K562 (cell line): Measurements from ENCODE around the gene ENG. TPM values are rescaled to one million over a fixed set of nuclear protein-coding genes. Genes with fewer than 3 reads are reported as not detected.

Source experiments
- CTBP1 ChIP-seq: fragments of 450-650 bp; IDR thresholded peaks from 2 replicates; pipeline ENCODE4 v1.6.1; 2016; ENCODE audit warnings: borderline replicate concordance
- ELF4 ChIP-seq: fragments of 450-650 bp; formaldehyde crosslinking; IDR thresholded peaks from 2 replicates; pipeline ENCODE4 v1.4.0; 2022; ENCODE audit warnings: missing genetic modification characterization
- EP400 ChIP-seq: fragments of 450-650 bp; IDR thresholded peaks from 2 replicates; pipeline ENCODE4 v1.6.1; 2017; ENCODE audit warnings: antibody characterized with exemption, mild to moderate bottlenecking, moderate library complexity
- ESRRA ChIP-seq: fragments of 450-650 bp; IDR thresholded peaks from 2 replicates; pipeline ENCODE4 v1.6.1; 2014; ENCODE audit warnings: low read depth, mild to moderate bottlenecking, moderate library complexity, borderline replicate concordance
- FOXA3 ChIP-seq, 2 experiments: fragments of 450-650 bp in 1 of 2; sonication (generic) in 1 of 2; formaldehyde crosslinking; IDR thresholded peaks in 1 of 2; conservative IDR thresholded peaks in 1 of 2; 2 replicates each; pipeline versions ENCODE4 v1.4.0 to v1.8.0; 2020 to 2022; ENCODE audit warnings: mild to moderate bottlenecking in 2 of 2, missing genetic modification reagents in 1 of 2
- FOXM1 ChIP-seq, 2 experiments: fragments of 450-650 bp in 1 of 2; sonication (generic) in 1 of 2; formaldehyde crosslinking in 1 of 2; IDR thresholded peaks; 2 replicates each; pipeline versions ENCODE4 v1.6.1 to v1.9.0; 2017 to 2022; ENCODE audit warnings: low read depth in 2 of 2, mild to moderate bottlenecking in 2 of 2, missing genetic modification reagents in 1 of 2, moderate library complexity in 1 of 2
- HNRNPLL ChIP-seq: fragments of 200-400 bp; formaldehyde crosslinking; IDR thresholded peaks from 2 replicates; pipeline ENCODE4 v1.6.1; 2017; ENCODE audit warnings: low read length, low read depth, mild to moderate bottlenecking; ENCODE audit not compliant: poor library complexity, severe bottlenecking
- MTA2 ChIP-seq: fragments of 450-650 bp; IDR thresholded peaks from 2 replicates; pipeline ENCODE4 v1.6.1; 2016; ENCODE audit warnings: low read depth
- NFIC ChIP-seq: fragments of 450-650 bp; IDR thresholded peaks from 2 replicates; pipeline ENCODE4 v1.6.1; 2017; ENCODE audit warnings: mild to moderate bottlenecking, inconsistent platforms
- NR2C2 ChIP-seq, 2 experiments: fragments of 200-800 bp in 1 of 2; sonication (Bioruptor generic) in 1 of 2; sonication (generic) in 1 of 2; formaldehyde crosslinking in 1 of 2; IDR thresholded peaks; 2 replicates each; pipeline versions ENCODE4 v1.6.1 to v1.8.0; 2016 to 2022; ENCODE audit warnings: mild to moderate bottlenecking in 1 of 2, missing compliant biosample characterization in 1 of 2, missing genetic modification characterization in 1 of 2, missing genetic modification reagents in 1 of 2
- NR3C1 ChIP-seq: sonication (generic); formaldehyde crosslinking; IDR thresholded peaks from 2 replicates; pipeline ENCODE4 v1.8.1; 2022; ENCODE audit warnings: missing genetic modification reagents
- PHF20 ChIP-seq: fragments of 450-650 bp; IDR thresholded peaks from 2 replicates; pipeline ENCODE4 v1.6.1; 2018; ENCODE audit not compliant: partially characterized antibody
- POLR2AphosphoS5 ChIP-seq: IDR thresholded peaks from 2 replicates; pipeline ENCODE4 v1.6.1; 2011; ENCODE audit warnings: mild to moderate bottlenecking, low read depth, low read length, moderate library complexity; ENCODE audit not compliant: control insufficient read depth, insufficient read depth
- RBFOX2 ChIP-seq: fragments of 200-400 bp; formaldehyde crosslinking; IDR thresholded peaks from 2 replicates; pipeline ENCODE4 v1.6.1; 2017; ENCODE audit warnings: low read depth, mild to moderate bottlenecking, low read length, moderate library complexity
- SETDB1 ChIP-seq: IDR thresholded peaks from one replicate; pipeline ENCODE4 v1.6.1; 2012; ENCODE audit warnings: low read length, control low read depth, inconsistent platforms
- SIX5 ChIP-seq, 2 experiments: IDR thresholded peaks; 2 replicates each; pipeline ENCODE4 v1.6.1; 2011; ENCODE audit warnings: low read length in 2 of 2, borderline replicate concordance in 1 of 2, low read depth in 1 of 2, mild to moderate bottlenecking in 1 of 2, moderate library complexity in 1 of 2; ENCODE audit not compliant: insufficient read depth in 1 of 2
- SMAD2 ChIP-seq: fragments of 150-350 bp; IDR thresholded peaks from 2 replicates; pipeline ENCODE4 v1.6.1; 2014; ENCODE audit warnings: low read depth, mild to moderate bottlenecking, low read length
- SNRNP70 ChIP-seq: fragments of 200-400 bp; formaldehyde crosslinking; optimal IDR thresholded peaks from 2 replicates; pipeline ENCODE3; 2017; ENCODE audit warnings: low read depth, low read length
- TARDBP ChIP-seq: fragments of 450-650 bp; IDR thresholded peaks from 2 replicates; pipeline ENCODE4 v1.6.1; 2016
- TEAD4 ChIP-seq, 2 experiments: sonication (generic) in 1 of 2; formaldehyde crosslinking in 1 of 2; IDR thresholded peaks; 2 replicates each; pipeline versions ENCODE4 v1.6.1 to v1.8.0; 2012 to 2022; ENCODE audit warnings: borderline replicate concordance in 1 of 2, inconsistent platforms in 1 of 2, low read length in 1 of 2, mild to moderate bottlenecking in 1 of 2, missing genetic modification reagents in 1 of 2
- ZKSCAN8 ChIP-seq: fragments of 200-800 bp; sonication (Bioruptor generic); IDR thresholded peaks from 2 replicates; pipeline ENCODE4 v1.6.1; 2016; ENCODE audit warnings: missing genetic modification characterization, missing compliant biosample characterization
- ZNF175 ChIP-seq: fragments of 200-800 bp; sonication (Bioruptor generic); IDR thresholded peaks from 2 replicates; pipeline ENCODE4 v1.6.1; 2016; ENCODE audit warnings: low read depth, mild to moderate bottlenecking, missing genetic modification characterization, missing compliant biosample characterization
- ZZZ3 ChIP-seq: fragments of 450-650 bp; IDR thresholded peaks from 2 replicates; pipeline ENCODE4 v1.6.1; 2016; ENCODE audit warnings: antibody characterized with exemption, mild to moderate bottlenecking, moderate library complexity
- polyA plus RNA-seq, 8 experiments: library from polyadenylated mRNA; depleted of rRNA in 4 of 8; stranded (reverse) in 5 of 8; unstranded in 3 of 8; fragments of >200 nt; fragmentation: Nextera tagmentation in 2 of 8; fragmentation: Illumina TruSeq in 1 of 8; extraction: Ambion mirVana in 2 of 8; extraction: Trizol in 1 of 8; gene quantifications; 2 replicates each; pipeline versions ENCODE4 v1.2.1 to v1.2.3, GENCODE V29; 2011 to 2014; ENCODE audit warnings: inconsistent platforms in 1 of 8, missing spikeins in 1 of 8
- total RNA-seq, 7 experiments: library from RNA; depleted of rRNA in 6 of 7; stranded (reverse); fragments of >200 nt in 6 of 7; fragmentation: Illumina TruSeq in 2 of 7; extraction: Trizol in 2 of 7; gene quantifications; 2 replicates each; pipeline versions ENCODE4 v1.2.1 to v1.2.3, GENCODE V29; 2011 to 2021; ENCODE audit warnings: low replicate concordance in 1 of 7
- TF ChIP-seq, protein P1 (sequence below): fragments of 450-650 bp; formaldehyde crosslinking; IDR thresholded peaks from 2 replicates; pipeline ENCODE4 v1.4.0; 2020; ENCODE audit warnings: mild to moderate bottlenecking, mixed read lengths
- TF ChIP-seq, protein P2 (sequence below): sonication (generic); formaldehyde crosslinking; IDR thresholded peaks from 2 replicates; pipeline ENCODE4 v1.8.0; 2023; ENCODE audit warnings: mild to moderate bottlenecking, missing genetic modification reagents

ENG gene
- total and polyA plus RNA-seq, 9 of the 15 experiments (the other 6 are each of a cell fraction or from before 2014, with no cell fraction given) = 0.04 to 0.40 (median 0.14) TPM; not detected in 1

DNA sequence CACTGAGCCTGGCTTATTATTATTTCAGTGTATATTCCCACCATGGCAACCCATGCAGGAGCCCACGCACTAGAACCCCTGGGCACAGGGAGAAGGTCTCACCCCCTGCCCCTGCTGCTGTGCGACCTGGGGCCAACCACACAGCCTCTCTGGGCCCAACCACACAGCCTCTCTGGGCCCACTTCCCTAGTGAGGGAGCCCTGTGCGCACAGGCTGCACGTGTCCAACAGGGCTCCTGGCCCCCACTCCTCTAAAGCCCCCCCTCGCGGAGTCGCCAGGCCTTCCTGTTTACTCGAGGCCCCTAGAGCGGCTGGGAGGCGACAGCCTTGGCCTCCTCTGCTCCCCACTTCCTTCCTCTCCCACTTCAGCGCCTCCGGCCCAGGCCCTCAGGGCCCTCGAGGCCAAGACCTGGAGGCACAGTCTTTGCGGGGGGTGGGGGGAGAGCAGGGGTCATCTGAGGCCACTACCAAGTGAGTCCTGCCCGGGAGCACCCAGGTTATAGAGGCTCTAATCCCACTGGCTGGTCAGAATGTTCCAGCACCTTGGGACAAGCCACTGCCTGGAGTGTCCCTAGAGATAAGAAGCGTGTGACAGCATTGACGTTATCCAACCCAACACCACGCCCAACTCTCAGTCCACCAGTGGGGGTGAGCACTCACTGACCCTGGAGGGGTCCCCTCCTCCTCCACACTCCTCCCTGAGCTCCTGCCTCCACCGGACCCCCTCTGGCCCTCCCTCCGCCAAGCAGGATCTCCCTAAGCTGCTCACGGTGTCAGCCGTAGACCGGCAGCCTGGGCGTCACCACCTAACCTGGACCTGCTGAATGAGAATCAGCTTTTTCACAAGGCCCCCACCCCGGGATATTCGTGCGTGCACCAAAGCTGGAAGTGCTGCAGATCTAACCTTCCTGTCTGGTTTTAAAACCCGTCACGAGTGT lies 7.9 kb upstream of the ENG start (continued):
- TF ChIP-seq, protein P1, sequence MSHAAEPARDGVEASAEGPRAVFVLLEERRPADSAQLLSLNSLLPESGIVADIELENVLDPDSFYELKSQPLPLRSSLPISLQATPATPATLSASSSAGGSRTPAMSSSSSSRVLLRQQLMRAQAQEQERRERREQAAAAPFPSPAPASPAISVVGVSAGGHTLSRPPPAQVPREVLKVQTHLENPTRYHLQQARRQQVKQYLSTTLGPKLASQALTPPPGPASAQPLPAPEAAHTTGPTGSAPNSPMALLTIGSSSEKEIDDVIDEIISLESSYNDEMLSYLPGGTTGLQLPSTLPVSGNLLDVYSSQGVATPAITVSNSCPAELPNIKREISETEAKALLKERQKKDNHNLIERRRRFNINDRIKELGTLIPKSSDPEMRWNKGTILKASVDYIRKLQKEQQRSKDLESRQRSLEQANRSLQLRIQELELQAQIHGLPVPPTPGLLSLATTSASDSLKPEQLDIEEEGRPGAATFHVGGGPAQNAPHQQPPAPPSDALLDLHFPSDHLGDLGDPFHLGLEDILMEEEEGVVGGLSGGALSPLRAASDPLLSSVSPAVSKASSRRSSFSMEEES (CRISPR knock-in tag) = no peak; the same call in 1 of the 2 replicates
- no peak for TF ChIP-seq NR2C2 (CRISPR knock-in tag; IDR thresholded peaks at IDR 0.05)
- TF ChIP-seq NR2C2 (tag; IDR thresholded peaks at IDR 0.05) = peak; percentile 92
- peak; percentile 66 for TF ChIP-seq ELF4 (CRISPR knock-in tag)
- TF ChIP-seq NR3C1 (CRISPR knock-in tag) = no peak
- TF ChIP-seq PHF20 = peak; percentile 57
- TF ChIP-seq SETDB1 = no peak
- TF ChIP-seq FOXM1 (IDR thresholded peaks at IDR 0.05; ENCODE audit: low read depth) = peak; percentile 83
- no peak for TF ChIP-seq FOXM1 (CRISPR knock-in tag; IDR thresholded peaks at IDR 0.05; ENCODE audit: low read depth)
- TF ChIP-seq SIX5 (IDR thresholded peaks at IDR 0.05; ENCODE audit: borderline replicate concordance in 1 of 2, insufficient read depth in 1 of 2, low read depth in 1 of 2, low read length in 2 of 2) = no peak
- TF ChIP-seq ZNF175 (CRISPR knock-in tag) = peak; percentile 91
- TF ChIP-seq EP400 = no peak
- peak; percentile 66 for TF ChIP-seq POLR2AphosphoS5
- TF ChIP-seq NFIC = peak; percentile 57
- TF ChIP-seq HNRNPLL = no peak
- no peak for TF ChIP-seq SMAD2
- peak; percentile 71; the same call in 1 of the 2 replicates for TF ChIP-seq ZKSCAN8 (CRISPR knock-in tag)
- TF ChIP-seq TEAD4 (IDR thresholded peaks at IDR 0.05; ENCODE audit: low read length) = peak; percentile 76
- TF ChIP-seq TEAD4 (CRISPR knock-in tag; IDR thresholded peaks at IDR 0.05; ENCODE audit: borderline replicate concordance) = peak; percentile 60; the same call in 1 of the 2 replicates
- TF ChIP-seq FOXA3 (CRISPR knock-in tag; conservative IDR thresholded peaks at IDR 0.05 in 1 of 2, IDR thresholded peaks at IDR 0.05 in 1 of 2) = peak; percentile 71 to 91
- TF ChIP-seq RBFOX2 = peak; percentile 85
- TF ChIP-seq TARDBP = peak; percentile 90
- TF ChIP-seq, protein P2, sequence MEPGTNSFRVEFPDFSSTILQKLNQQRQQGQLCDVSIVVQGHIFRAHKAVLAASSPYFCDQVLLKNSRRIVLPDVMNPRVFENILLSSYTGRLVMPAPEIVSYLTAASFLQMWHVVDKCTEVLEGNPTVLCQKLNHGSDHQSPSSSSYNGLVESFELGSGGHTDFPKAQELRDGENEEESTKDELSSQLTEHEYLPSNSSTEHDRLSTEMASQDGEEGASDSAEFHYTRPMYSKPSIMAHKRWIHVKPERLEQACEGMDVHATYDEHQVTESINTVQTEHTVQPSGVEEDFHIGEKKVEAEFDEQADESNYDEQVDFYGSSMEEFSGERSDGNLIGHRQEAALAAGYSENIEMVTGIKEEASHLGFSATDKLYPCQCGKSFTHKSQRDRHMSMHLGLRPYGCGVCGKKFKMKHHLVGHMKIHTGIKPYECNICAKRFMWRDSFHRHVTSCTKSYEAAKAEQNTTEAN (CRISPR knock-in tag) = no peak
- TF ChIP-seq ZZZ3 = no peak
- TF ChIP-seq MTA2 = peak; percentile 71
- TF ChIP-seq CTBP1 = peak; percentile 96
- peak; percentile 77; the same call in 1 of the 2 replicates for TF ChIP-seq ESRRA
- TF ChIP-seq SNRNP70 = no peak
